Neuronal stem cell (in vitro differentiated cells): ENCODE data around the gene CAMK4.

Experiments
- DNase-seq: peaks from one replicate; pipeline ENCODE4 v3.0.0-alpha.2; 2013; ENCODE audit warnings: low spot score
- H2AFZ ChIP-seq: one replicate; pipeline ENCODE4 v1.6.1; 2013; ENCODE audit warnings: mild to moderate bottlenecking, low read length, inconsistent platforms
- H2AK5ac ChIP-seq: 2 replicates; pipeline ENCODE4 v1.6.1; 2013; ENCODE audit warnings: low read depth, mild to moderate bottlenecking, inconsistent platforms, low read length, moderate library complexity, mixed read lengths
- H2BK120ac ChIP-seq: 2 replicates; pipeline ENCODE4 v1.6.1; 2013; ENCODE audit warnings: low read depth, mild to moderate bottlenecking, inconsistent platforms, low read length, moderate library complexity, mixed read lengths
- H2BK12ac ChIP-seq: one replicate; pipeline ENCODE4 v1.6.1; 2013; ENCODE audit warnings: low read length, inconsistent platforms
- H2BK15ac ChIP-seq: 2 replicates; pipeline ENCODE4 v1.6.1; 2013; ENCODE audit warnings: mild to moderate bottlenecking, low read length, inconsistent platforms, mixed read lengths
- H2BK5ac ChIP-seq: one replicate; pipeline ENCODE4 v1.6.1; 2013; ENCODE audit warnings: inconsistent platforms, mild to moderate bottlenecking, low read length, moderate library complexity
- H3K14ac ChIP-seq: one replicate; pipeline ENCODE4 v1.6.1; 2013; ENCODE audit warnings: low read length, inconsistent platforms
- H3K18ac ChIP-seq: 2 replicates; pipeline ENCODE4 v1.6.1; 2013; ENCODE audit warnings: low read length, inconsistent platforms
- H3K23ac ChIP-seq: 2 replicates; pipeline ENCODE4 v1.6.1; 2013; ENCODE audit warnings: low read depth, mild to moderate bottlenecking, mixed read lengths, low read length, inconsistent platforms; ENCODE audit not compliant: poor library complexity
- H3K27ac ChIP-seq: replicated peaks from 3 replicates; pipeline ENCODE4 v1.5.1; 2013; ENCODE audit warnings: low read length, inconsistent platforms
- H3K27me3 ChIP-seq, 3 experiments: 2 replicates each; pipeline ENCODE4 v1.6.1; 2013; ENCODE audit warnings: low read length in 3 of 3, mild to moderate bottlenecking in 2 of 3, inconsistent platforms in 1 of 3, low read depth in 1 of 3, mixed read lengths in 1 of 3, moderate library complexity in 1 of 3; ENCODE audit not compliant: control insufficient read depth in 3 of 3, insufficient read depth in 3 of 3
- H3K36me3 ChIP-seq, 2 donors: replicated peaks in 1 of 2; 2 replicates each; pipeline ENCODE4 v1.6.1; 2013; ENCODE audit warnings: low read length in 2 of 2; ENCODE audit not compliant: control insufficient read depth in 2 of 2, insufficient read depth in 2 of 2
- H3K4ac ChIP-seq: 2 replicates; pipeline ENCODE4 v1.6.1; 2013; ENCODE audit warnings: inconsistent platforms, mild to moderate bottlenecking, low read length, moderate library complexity
- H3K4me1 ChIP-seq, 2 donors: 1 replicate in 1 of 2; 2 replicates in 1 of 2; pipeline ENCODE4 v1.6.1; 2013; ENCODE audit warnings: low read length in 2 of 2, low read depth in 1 of 2; ENCODE audit not compliant: control insufficient read depth in 2 of 2, insufficient read depth in 1 of 2
- H3K4me2 ChIP-seq: one replicate; pipeline ENCODE4 v1.6.1; 2013; ENCODE audit warnings: mild to moderate bottlenecking, low read length, inconsistent platforms; ENCODE audit not compliant: insufficient read depth, poor library complexity, severe bottlenecking
- H3K4me3 ChIP-seq, 2 donors: 2 replicates each; pipeline ENCODE4 v1.5.1; 2013; ENCODE audit warnings: low read length in 2 of 2, mild to moderate bottlenecking in 2 of 2, inconsistent platforms in 1 of 2, moderate library complexity in 1 of 2
- H3K79me1 ChIP-seq: one replicate; pipeline ENCODE4 v1.6.1; 2013; ENCODE audit warnings: low read depth, mild to moderate bottlenecking, inconsistent platforms, low read length, moderate library complexity
- H3K9ac ChIP-seq: one replicate; pipeline ENCODE4 v1.6.1; 2013; ENCODE audit warnings: mild to moderate bottlenecking, low read depth, low read length, inconsistent platforms; ENCODE audit not compliant: poor library complexity
- H3K9me3 ChIP-seq, 2 donors: replicated peaks in 1 of 2; 2 replicates each; pipeline versions ENCODE3 to v1.6.1; 2013; ENCODE audit warnings: low read length in 2 of 2, mild to moderate bottlenecking in 2 of 2, inconsistent platforms in 1 of 2, low read depth in 1 of 2, mixed read lengths in 1 of 2, moderate library complexity in 1 of 2; ENCODE audit not compliant: control insufficient read depth in 2 of 2, insufficient read depth in 1 of 2
- H4K8ac ChIP-seq: one replicate; pipeline ENCODE4 v1.6.1; 2013; ENCODE audit warnings: low read depth, mild to moderate bottlenecking, inconsistent platforms, low read length, moderate library complexity
- H4K91ac ChIP-seq: one replicate; pipeline ENCODE4 v1.6.1; 2013; ENCODE audit warnings: low read length, low read depth, mild to moderate bottlenecking, inconsistent platforms; ENCODE audit not compliant: poor library complexity
- WGBS, 2 donors: extraction: QIAGEN DNeasy Blood & Tissue Kit; methylation state at CpG; one replicate each; pipeline ENCODE4 v1.1.7; 2013; ENCODE audit warnings: missing lambda C conversion rate in 2 of 2, mixed read lengths in 1 of 2; ENCODE audit not compliant: insufficient read length in 2 of 2, insufficient replicate concordance in 1 of 2; ENCODE audit errors: extremely low coverage in 2 of 2; 5-methylcytosine and 5-hydroxymethylcytosine counted together

Gene CAMK4

GRCh38 chr5:111488353-111488752, 264.2 kb downstream of the CAMK4 start:
- Histone ChIP-seq H3K23ac (no peak overlapping the region), H3K27me3 (no peaks in the 10 kb centered on the region), H2BK12ac (no peak overlapping the region), H4K91ac (no peak overlapping the region), H3K4me3 (no peak overlapping the region), H3K4me1 (peaks cover 0 to 2% of the 10 kb centered on the region in 2 donors), H3K9ac (no peak overlapping the region), H3K27ac (no peak overlapping the region), H2BK15ac (no peak overlapping the region), H3K79me1 (no peaks in the 10 kb centered on the region), H3K18ac (no peak overlapping the region), H2AK5ac (no peak overlapping the region), H3K36me3 (peaks cover 2 to 9% of the 10 kb centered on the region in 2 donors), H3K4ac (no peak overlapping the region), H2BK5ac (no peak overlapping the region), H3K4me2 (no peak overlapping the region), H3K9me3 (no peaks in the 10 kb centered on the region), H3K14ac (no peak overlapping the region), H2AFZ (no peak overlapping the region), H4K8ac (no peak overlapping the region), H2BK120ac (no peak overlapping the region)
- no peak for DNase-seq

GRCh38 chr5:111493031-111493430, 268.8 kb downstream of the CAMK4 start:
- no peaks in the 10 kb centered on the region for H3K9me3 ChIP-seq
- no peak overlapping the region for H2AFZ ChIP-seq
- H3K79me1 ChIP-seq, result no peaks in the 10 kb centered on the region
- no CpG with 5 or more reads among the region's 2 CpGs for WGBS, 2 donors
- no peak overlapping the region for H3K9ac ChIP-seq
- no peak overlapping the region for H2BK120ac ChIP-seq
- H2AK5ac ChIP-seq, result no peak overlapping the region
- no peaks in the 10 kb centered on the region for H3K4me1 ChIP-seq
- no peak overlapping the region for H2BK15ac ChIP-seq
- H3K18ac ChIP-seq, result no peak overlapping the region
- no peak overlapping the region for H4K91ac ChIP-seq
- no peak overlapping the region for H2BK12ac ChIP-seq
- H3K4me2 ChIP-seq, result no peak overlapping the region
- H4K8ac ChIP-seq, result no peak overlapping the region
- H2BK5ac ChIP-seq, result no peak overlapping the region
- H3K14ac ChIP-seq, result no peak overlapping the region
- no peak overlapping the region for H3K4me3 ChIP-seq
- no peak overlapping the region for H3K23ac ChIP-seq
- no peak overlapping the region for H3K4ac ChIP-seq
- no peak for DNase-seq
- no peaks in the 10 kb centered on the region for H3K27me3 ChIP-seq
- H3K27ac ChIP-seq, result peak overlapping the region; percentile 28
- peaks cover 2 to 56% of the 10 kb centered on the region in 2 donors for H3K36me3 ChIP-seq

- no CpG with 5 or more reads among the region's 2 CpGs for WGBS, 2 donors
- no peak overlapping the region for H3K23ac ChIP-seq
- H3K36me3 ChIP-seq, result peaks cover 4 to 70% of the 10 kb centered on the region in 2 donors
- no peak overlapping the region for H3K18ac ChIP-seq
- peaks cover 2% of the 10 kb centered on the region for H3K79me1 ChIP-seq
- H3K27ac ChIP-seq, result no peak overlapping the region
- DNase-seq, result no peak
- H3K4me3 ChIP-seq, result no peak overlapping the region
- no peak overlapping the region for H2BK120ac ChIP-seq
- H2BK5ac ChIP-seq, result no peak overlapping the region
- H3K9ac ChIP-seq, result no peak overlapping the region
- H2BK12ac ChIP-seq, result no peak overlapping the region
- no peak overlapping the region for H3K4me2 ChIP-seq
- H3K4ac ChIP-seq, result no peak overlapping the region
- H3K14ac ChIP-seq, result no peak overlapping the region
- no peak overlapping the region for H2AK5ac ChIP-seq
- no peak overlapping the region for H2BK15ac ChIP-seq
- H4K91ac ChIP-seq, result no peak overlapping the region
- H3K9me3 ChIP-seq, result no peaks in the 10 kb centered on the region
- no peak overlapping the region for H4K8ac ChIP-seq
- H3K4me1 ChIP-seq, result no peaks in the 10 kb centered on the region
- no peak overlapping the region for H2AFZ ChIP-seq
- no peaks in the 10 kb centered on the region for H3K27me3 ChIP-seq
Observed at GRCh38 chr5:111494355-111494999, 270.3 kb downstream of the CAMK4 start.

- no peaks in the 10 kb centered on the region for H3K4me1 ChIP-seq
- no peak overlapping the region for H3K4me2 ChIP-seq
- H3K4ac ChIP-seq, result no peak overlapping the region
- no peak overlapping the region for H2BK5ac ChIP-seq
- no peak overlapping the region for H3K14ac ChIP-seq
- H3K23ac ChIP-seq, result no peak overlapping the region
- H4K91ac ChIP-seq, result no peak overlapping the region
- no peak overlapping the region for H3K27ac ChIP-seq
- no peak overlapping the region for H2BK15ac ChIP-seq
- H3K79me1 ChIP-seq, result peaks cover 2% of the 10 kb centered on the region
- no peak overlapping the region for H2BK12ac ChIP-seq
- H3K18ac ChIP-seq, result no peak overlapping the region
- H3K4me3 ChIP-seq, result no peak overlapping the region
- peaks cover 6 to 77% of the 10 kb centered on the region in 2 donors for H3K36me3 ChIP-seq
- no CpG with 5 or more reads among the region's 1 CpG for WGBS, 2 donors
- H2AFZ ChIP-seq, result no peak overlapping the region
- no peak overlapping the region for H2BK120ac ChIP-seq
- no peaks in the 10 kb centered on the region for H3K9me3 ChIP-seq
- no peaks in the 10 kb centered on the region for H3K27me3 ChIP-seq
- H3K9ac ChIP-seq, result no peak overlapping the region
- no peak overlapping the region for H2AK5ac ChIP-seq
- H4K8ac ChIP-seq, result no peak overlapping the region
- DNase-seq, result no peak
Observed at GRCh38 chr5:111495159-111495558, 271.0 kb downstream of the CAMK4 start.
